Endometrium (tissue), 2 donors: ENCODE measurements around the gene TNXB.
"Not testable (repeated sequence)": the region's sequence is repeated elsewhere in the genome, so short reads cannot be mapped to it uniquely, and the experiment has no call there.

Experiments
- FAIRE-seq: peaks from 2 replicates; lab custom pipeline; 2012; peaks lifted over from hg19 to GRCh38; lab: Jason Lieb, UNC
- donor health status: control.
- donor health status: control.

The TNXB gene

DNA sequence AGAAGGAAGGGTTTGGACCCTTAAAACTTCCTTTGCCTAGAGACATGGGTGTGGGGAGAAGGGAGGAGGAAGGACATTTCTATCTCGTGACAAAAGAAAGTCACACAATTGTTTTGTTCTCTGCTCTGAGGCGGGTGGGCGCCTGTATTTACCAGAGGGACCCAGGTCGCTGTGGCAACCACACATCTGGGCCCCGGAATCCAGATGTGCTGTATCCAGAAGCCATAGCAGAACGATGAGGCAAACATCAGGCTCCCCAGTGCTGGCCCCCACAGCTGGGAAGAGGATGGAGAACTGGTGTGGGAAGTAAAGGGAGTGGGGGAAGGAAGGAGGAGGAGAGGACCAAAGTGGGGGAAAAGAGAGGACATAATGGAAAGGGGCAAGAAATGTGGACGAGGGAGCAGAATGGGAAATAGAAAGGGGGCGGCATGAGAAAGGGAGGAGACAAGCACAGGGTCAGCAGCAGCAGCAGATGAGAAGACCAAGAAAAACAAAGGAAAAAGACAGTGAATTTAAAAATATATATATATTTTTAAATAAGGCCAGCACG lies 3.4 kb upstream of the TNXB start:
- FAIRE-seq: no peak

DNA sequence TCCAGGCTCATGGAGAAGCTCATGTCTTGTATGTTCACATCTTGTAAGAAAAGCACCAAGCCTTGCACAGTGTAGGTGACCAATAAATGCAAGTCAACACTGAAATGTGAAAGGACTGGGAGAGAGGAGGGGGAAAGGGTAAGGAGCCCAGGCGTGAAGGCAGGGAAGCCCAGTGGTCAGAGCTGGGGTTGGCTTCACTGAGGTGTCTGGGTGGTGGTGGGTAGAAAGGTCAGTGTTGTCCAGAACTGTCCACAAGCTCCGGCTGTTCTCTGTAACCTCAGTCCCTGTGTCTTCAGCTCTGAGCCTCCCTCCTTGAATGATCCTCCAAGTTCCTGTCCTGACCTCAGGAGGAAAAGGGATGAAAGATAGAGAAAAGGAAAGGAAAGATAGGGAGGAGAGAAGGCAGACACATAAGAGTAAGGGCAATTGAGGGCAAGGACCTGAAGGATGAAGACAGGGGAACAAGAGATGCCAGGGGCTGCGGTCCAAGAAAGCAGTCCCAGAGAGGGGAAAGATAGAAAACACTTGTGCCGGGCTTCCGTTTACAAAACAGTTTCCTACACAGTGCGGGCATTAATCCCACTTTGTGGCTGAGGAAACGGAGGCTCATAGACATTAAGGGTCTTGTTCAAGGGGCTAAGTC lies 2.4 kb upstream of the TNXB start:
- no peak for FAIRE-seq

DNA sequence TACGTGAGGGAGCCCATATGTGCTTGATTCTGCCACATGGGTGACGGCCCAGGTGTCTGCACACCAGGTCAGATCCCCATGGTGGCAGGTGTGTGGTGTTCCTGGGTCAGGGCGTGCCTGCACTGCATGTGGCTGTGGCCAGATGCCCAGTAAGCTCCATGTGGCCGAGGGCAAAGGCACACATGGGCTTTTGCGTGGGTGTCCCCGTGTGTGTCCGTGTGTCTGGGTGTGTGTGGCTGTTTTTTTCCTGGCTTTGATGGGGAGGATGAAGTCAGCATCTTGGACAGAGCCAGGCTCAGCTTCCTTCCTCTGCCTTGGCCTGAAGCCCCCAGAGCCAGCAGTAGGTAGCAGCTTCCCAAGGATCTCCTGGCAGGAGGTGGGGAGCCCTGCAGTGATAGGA lies 1.5 kb upstream of the TNXB start:
- no peak for FAIRE-seq

DNA sequence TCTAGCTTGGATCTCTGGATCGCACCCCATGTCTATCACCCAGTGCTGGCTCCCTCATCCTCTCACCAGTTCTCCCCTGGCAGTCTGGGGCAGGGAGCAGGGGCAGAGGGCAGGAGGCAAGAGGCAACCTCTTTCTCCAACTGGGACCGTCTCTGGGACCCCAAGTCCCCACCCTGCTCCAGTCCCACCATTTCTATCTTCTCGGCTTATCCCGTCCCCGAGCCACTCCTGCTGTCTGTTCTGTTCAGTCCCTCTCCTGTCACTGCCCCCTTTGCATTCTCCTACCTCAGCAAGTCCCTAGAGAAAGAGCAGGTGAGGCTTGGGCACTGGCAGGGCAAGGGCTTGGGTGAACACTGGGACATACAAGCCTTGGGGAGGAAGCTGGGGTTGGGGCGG lies 625 bp upstream of the TNXB start:
- FAIRE-seq: no peak

DNA sequence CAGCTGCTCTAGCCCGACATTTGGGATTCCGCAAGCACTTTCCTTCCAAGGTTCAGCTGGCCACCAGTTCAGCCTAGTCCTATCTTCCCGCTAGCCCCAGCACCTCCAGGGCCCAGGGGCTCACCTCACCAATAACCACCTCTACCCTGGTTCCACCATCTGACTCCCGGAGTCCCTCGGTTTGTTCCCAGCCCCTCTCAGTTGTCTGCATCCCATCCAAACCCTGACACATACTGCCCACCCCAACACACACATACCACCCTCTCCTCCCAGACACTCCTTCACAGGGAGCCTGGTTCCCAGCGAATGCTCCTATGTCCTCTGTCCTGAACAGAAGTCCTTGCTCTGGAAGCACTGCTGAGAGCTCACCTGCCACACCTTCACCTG lies 418 bp downstream of the TNXB start:
- no peak for FAIRE-seq

DNA sequence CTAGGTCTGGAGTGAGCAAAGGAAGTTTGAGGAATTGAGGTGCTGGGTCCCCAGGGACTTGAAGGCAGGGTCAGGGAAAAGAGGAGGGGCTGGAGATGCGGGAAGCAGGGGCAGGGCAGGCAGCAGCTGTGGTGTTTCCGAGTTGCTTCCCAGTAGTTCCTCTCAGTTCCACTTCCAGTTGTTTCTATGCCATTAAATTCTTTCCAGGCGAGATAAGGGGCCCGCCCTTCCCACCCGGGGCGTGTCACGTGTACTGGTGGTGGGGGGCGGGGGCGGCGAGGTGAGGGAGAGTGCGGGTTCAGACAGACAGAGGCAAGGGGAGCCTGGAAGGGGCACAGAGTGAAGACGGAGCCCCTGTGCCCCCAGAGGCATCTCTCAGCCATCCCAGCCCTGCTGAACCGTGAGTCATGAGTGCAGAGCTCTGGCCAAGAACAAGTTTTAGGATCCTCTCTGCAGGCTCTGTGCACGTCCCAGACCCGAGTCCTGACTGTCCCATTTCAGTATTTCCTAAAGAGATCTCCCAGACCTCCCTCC lies 977 bp downstream of the TNXB start:
- FAIRE-seq: no peak

DNA sequence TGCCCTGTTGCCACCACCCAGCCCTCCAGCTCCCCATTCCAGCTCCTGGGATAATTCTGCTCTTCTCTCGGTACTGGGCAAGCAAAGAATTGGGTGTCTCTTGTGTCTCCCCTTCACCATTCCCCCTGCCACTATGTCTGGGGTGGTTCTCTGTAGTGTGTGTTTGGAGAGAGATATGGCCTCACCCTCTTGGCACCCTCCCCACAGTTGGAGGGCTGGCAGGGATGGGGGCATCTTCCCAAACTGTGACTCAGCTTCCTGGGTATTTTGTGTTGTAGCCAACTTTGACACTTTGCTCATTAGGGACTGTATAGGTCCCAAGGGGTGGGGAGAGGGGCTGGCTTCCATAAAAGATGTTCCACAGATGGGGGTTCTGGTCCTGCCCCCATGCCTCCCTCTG lies 1.7 kb downstream of the TNXB start:
- FAIRE-seq: no peak

DNA sequence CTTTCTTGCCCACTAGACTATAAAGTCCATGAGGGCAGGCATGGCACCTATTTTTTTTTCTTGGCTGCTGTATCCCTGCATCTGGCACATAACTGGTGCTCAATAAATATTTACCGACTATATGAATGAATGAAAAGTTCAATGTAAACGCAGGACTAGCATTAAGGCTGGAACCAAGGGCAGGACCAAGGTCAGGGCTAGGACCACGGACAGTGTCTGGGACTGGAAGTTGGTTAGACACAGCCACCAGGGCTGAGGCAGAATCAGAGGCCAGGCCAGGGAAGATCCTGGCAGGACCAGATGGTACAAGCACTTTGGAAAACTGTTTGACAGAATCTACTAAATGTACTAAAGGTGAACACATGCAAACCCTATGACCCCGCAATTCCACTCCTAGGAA lies 3.7 kb downstream of the TNXB start:
- FAIRE-seq: no peak

DNA sequence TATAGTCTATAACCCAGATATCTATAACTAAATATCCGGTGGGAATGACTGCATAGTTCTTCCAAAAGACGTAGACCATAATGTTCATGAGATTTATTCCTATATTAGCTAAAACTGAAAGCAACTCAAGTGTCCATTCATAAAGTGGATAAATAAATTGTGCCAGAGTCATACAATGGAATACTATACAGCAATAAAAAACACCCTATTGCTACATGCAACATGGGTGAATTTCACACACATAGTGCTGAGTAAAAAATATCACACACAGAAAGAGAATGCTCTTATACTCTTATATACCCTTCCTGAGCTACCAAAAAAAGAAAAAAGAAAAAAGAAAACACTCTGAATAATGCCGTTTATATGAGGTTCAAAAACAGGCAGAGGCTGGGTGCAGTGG lies 6.9 kb downstream of the TNXB start:
- no peak for FAIRE-seq

DNA sequence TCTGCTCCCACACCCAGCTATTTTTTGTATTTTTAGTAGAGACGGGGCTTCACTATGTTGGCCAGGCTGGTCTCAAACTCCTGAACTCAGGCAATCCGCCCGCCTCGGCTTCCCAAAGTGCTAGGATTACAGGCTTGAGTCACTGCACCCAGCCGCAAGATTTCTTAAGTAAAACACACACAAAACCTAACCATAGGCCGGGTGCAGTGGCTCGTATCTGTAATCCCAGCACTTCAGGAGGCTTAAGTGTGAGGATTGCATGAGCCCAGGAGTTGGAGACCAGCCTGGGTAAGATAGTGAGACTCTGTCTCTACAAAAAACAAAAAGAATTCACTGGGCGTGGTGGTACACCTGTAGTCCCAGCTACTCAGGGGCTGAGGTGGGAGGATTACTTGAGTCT lies 8.9 kb downstream of the TNXB start:
- FAIRE-seq: not testable (repeated sequence)

DNA sequence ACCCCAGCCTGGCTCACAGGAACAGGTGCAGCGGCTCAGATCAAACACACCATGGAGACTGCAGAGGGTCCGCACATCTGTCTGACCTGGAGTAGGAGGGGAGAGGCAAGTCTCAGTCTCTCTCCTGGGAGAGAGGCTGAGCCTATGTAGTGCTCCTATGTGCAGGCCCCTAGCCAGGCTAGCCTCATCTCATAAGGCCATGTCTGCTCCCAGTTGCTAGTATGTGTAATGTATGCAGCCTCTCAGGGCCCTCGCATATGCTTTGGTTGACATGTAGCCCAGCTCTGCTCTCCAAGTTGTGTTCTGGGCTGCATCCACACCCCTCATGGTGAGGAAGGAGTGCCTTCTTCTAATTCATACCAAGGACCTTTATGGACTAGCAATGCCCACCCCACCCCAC lies 11.8 kb downstream of the TNXB start:
- no peak for FAIRE-seq

DNA sequence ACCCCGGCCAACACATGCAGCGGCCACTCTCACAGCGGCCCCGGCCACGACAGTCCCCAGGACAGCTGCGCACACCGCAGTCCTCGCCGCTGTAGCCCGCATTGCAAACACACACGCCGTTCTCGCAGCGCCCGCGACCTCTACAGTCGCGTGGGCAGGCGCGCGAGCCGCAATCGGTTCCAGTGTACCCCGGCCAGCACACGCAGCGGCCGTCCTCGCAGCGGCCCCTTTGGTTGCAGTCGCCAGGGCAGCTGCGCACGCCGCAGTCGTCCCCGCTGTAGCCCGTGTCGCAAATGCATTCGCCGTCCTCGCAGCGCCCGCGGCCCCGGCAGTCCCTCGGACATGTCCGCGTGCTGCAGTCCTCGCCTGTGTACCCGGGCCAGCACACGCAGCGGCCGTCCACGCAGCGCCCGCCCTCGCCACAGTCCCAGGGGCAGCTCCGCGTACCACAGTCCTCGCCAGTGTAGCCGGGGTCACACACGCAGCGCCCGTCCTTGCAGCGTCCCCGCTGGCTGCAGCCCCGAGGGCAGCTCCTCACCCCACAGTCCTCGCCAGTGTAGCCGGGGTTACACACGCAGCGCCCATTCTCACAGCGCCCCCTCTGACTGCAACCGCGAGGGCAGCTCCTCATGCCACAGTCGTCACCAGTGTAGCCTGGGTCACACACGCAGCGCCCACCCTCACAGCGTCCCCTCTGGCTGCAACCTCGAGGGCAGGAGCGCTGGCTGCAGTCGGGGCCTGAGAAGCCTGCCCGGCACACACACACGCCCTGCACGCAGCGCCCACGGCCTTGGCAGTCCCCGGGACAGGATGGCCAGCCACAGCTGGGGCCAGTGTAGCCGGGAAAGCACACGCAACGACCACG lies 12.5 kb downstream of the TNXB start:
- FAIRE-seq: no peak

DNA sequence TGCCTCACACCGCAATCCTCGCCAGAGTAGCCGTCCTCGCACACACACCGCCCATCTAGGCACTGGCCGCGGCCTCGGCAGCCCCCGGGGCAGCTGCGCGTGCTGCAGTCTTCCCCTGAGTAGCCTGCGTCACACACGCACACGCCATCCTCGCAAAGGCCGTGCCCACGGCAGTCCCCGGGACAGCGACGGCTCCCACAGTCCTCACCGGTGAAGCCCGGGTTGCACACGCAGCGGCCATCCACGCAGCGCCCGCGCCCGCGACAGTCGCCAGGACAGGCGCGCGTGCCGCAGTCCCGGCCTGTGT lies 13.1 kb downstream of the TNXB start:
- FAIRE-seq: no peak

DNA sequence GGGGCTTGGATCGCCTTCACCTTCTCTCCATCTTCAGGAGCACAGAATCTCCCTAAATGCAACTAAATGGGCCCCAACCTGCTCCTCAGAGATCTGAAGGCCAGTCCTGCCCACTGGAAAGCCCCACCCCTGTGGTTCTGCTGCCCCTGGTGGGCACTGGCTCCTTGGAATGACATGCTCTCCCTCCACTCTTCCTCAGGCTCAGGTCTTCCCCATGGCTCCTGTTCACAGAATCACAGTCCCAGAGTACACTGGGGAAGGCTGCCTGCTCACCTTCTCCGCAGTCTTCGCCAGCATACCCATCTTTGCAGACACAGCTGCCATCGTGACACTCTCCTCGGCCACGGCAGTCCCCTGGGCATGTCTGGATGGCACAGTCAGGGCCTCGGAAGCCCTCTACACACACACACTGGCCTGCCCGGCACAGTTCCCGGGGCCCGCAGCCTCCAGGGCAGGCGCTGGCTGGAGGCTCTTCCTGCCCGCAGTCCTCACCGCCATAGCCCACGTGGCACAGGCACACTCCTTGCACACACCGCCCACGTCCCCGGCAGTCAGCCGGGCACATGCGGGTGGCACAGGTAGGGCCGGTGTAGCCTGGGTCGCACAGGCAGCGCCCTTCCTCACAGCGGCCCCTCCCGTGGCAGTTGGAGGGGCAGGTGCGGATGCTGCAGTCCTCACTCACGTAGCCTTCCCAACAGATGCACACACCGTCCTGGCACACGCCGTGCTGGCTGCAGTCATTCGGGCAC lies 13.6 kb downstream of the TNXB start:
- FAIRE-seq: no peak

DNA sequence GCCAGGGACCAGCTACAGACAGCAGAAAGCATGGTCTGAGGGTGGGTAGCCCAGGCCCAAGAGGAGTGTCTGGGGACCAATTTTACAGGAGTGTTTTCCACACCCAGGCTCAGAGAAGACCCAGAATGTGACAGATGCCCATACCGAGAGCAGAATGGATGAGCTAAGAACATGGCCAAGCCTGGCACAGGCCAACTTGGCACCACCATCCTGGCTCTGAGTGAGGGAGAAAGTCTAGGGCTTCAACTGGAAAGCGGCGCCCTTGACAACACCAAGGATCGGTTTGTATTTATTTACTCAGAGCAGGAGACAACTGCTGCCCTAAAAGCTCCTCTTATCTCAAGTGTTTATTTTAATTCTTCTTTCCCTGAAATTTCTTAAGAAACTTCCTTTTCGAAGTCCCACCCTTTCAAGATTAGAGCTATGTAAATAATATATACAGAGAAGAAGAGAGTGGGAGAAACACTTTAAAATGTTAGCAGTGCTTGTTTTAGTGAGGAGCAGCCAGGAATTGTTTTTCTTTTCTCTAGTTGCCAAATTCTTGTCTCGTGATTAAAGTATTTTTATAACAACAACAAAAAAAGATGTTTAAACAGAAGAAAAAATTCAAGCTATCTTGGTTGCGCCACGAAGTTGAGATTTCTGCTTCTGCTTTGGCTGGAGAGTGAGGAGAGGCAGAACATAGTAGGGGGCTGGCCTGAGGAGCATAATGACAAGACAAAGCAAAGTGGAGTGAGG lies 16.2 kb downstream of the TNXB start:
- FAIRE-seq: peak; percentile 99

DNA sequence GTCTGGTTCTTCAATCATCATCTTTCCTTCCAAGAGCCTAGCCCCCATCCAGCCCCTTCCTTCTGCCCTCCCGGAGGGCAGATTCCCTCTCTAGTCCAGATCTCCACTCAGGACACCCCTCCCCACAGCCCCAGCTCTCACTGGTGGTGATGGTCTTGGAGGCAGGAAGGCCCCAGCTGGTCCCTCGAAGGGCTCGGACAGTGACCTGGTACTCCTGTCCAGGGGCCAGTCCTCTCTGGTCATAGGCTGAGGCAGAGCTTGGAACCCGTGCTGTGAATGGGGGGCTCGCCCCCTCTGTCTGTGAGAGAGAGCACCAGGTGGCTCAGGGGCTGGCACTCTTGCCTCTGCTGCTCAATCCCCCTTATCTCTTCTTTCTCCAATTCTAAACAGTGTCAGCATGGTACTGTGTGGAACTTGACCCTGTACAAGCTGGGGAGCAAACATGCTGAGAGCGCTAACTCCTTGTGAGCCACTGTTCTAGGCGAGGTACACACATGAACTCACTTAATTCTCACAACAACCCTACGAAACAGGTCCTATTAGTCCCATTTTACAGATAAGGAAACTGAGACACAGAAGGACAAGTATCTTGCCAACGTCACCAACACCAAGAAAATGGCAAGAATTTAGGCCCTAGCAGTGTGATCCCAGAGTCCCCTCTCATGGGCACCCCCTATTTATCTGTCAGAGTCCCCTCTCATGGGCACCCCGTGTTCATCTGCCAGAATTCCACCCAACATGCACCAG lies 19.9 kb downstream of the TNXB start:
- no peak for FAIRE-seq

DNA sequence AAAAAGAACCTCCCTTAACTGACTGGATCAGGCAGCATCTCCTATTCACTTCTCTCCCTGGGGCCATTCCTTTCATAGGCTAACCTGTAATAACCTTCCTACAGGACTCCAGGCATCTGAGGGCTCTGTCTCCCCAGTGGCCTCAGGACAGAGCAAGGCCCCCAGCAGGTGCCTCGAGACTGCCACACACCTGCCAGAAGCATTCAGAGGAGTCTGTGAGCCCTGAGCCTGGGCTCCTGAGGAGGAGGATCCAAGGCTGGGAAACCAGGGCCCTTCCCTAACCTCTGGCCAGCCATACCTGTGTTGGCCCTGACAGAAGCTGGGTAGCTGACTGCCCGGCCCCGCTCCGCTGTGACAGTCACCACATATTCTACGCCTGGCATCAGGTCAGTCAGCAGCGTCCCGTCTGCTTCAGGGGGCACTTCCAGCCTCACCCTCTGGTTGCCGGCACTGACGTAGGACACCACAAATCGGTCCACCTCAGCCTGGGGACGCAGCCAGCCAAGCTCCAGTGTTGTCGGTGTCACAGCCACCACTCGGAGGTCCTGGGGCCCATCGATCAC lies 20.6 kb downstream of the TNXB start:
- FAIRE-seq: no peak

DNA sequence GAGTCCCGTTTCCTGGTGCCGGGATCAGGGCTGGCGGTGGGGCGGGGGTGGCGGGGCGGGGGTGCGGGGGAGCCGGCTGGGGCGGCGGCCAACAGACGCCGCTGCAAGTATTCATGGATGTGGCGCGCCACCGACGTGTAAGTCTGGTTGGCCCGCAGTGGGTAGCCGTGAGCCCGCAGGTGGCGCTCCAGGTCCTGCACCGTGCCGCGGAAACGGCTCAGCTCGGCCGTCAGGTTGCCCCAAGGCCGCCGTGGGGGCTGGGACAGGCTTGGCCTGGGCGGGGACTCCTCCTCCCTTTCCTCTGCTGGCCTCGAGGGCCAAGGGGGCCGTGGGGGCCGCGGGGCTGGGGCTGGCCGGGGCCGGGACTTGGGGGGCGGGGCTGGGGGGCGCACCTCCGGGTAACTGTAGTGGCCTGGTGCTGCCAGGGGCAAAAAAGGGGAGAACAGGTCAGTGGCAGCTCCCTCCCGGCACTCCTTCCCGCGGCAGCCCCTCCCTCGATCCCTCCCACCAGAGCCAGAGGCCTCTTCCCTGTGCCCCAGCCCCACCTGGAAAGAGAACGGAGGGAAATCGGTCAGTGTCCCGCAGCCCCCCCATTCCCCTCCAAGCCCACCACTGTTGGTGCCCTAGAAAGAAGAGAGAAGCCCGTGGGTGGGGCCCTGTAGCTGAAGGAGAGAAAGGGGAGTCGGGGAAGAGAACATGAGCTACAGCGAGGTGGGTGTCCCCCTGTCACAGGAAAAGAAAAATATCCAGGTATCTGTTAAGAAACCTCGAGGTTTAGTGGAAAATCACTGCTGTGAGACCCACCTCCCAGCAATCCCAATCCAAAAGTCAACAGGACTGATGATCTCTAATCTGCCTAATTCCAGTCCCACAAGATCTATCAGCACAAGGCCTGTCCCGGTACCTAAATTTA lies 21.3 kb downstream of the TNXB start:
- no peak for FAIRE-seq

DNA sequence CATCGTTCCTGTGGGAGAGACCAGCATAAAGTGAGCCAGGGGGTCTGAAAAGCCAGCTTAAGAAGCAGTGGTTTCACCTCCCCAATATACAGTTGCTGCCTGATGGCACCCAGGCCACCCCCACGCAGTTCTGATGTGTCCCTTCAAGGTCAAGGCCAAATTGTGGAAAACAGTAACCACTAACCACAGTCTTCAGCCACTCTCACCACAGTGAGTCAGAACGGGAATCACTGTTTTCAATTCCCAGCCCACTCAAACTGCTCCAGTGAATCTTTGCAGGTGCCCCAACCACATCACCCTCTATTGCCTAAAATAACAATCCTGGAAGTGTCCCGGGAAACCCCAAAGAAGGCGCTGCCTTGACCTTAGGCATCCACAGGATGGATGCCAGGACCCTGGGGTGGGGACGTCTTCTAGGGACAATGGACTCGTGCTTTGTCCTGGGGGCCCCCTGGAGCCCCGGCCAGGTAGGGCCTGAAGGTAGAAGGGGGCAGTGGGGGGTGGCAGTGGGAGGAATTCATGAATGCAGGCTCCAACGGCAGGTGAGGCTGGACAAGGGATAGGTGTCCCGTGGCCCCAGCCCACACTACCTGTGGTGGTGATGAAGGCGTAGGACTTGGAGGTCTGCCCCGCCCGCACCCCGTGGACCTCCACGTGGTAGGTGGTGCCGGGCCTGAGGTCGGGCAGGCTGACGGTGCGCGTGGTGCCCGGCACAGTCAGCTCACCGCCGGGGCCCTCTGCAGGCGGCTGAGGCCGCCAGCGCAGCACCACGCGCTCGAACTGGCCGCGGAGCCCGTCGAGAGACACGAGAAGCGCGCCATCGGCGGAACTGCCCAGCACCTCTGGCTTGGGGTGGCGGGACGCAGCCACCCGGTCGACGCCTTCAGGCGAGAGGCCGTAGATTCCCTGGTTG lies 22.2 kb downstream of the TNXB start:
- FAIRE-seq: no peak
